Measurements from ENCODE around the gene NUAK1.

The NUAK1 gene

GRCh38 chr12:106123551-106124081 is 15.1 kb downstream of the NUAK1 start:
- FAIRE-seq = no peak
- TF ChIP-seq CTCF (IDR thresholded peaks at IDR 0.05; ENCODE audit: insufficient read depth, missing control alignments) = no peak
- no peak for DNase-seq (ENCODE audit: insufficient read length, low spot score)

DNA sequence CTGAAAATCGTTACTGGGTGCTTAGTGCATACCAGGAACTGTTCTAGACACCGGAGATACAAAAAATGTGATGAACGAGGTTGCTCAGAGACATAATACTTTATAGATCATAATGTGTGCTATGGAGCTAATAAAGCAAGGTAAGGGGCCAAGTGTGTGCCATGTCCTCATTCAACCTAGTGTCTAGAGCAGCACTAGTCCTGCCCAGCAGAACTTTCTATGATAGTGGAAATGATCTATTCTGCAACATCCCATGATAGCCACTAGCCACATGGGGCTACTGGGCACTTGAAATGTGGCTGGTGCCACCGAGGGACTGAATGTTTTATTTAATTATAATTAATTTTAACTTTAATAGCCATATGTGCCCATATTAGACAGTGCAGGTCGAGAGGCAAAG is 15.6 kb downstream of the NUAK1 start:
- TF ChIP-seq CTCF (IDR thresholded peaks at IDR 0.05; ENCODE audit: insufficient read depth, missing control alignments) = no peak
- DNase-seq (ENCODE audit: insufficient read length, low spot score) = no peak
- no peak for FAIRE-seq

DNA sequence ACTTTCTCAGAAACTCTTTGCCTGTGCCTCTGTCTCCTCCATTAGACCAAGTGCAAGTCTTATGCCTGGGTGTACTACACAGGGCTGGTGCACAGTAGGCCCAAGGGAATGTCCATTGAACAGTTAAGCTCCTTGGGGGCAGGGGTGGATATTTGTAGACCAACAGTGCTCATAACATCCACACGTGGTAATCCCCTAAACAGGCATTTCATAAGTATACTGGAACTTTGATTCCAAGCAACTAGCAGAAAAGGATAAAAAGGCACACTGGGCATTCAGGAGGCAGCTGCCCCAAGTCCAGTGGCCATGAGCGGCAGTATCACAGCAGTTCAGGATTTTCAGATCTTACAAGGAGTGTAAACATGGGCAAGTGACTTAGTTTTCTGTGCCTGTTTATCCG is 16.8 kb downstream of the NUAK1 start:
- FAIRE-seq = no peak
- no peak for TF ChIP-seq CTCF (IDR thresholded peaks at IDR 0.05; ENCODE audit: insufficient read depth, missing control alignments)
- DNase-seq (ENCODE audit: insufficient read length, low spot score) = no peak

DNA sequence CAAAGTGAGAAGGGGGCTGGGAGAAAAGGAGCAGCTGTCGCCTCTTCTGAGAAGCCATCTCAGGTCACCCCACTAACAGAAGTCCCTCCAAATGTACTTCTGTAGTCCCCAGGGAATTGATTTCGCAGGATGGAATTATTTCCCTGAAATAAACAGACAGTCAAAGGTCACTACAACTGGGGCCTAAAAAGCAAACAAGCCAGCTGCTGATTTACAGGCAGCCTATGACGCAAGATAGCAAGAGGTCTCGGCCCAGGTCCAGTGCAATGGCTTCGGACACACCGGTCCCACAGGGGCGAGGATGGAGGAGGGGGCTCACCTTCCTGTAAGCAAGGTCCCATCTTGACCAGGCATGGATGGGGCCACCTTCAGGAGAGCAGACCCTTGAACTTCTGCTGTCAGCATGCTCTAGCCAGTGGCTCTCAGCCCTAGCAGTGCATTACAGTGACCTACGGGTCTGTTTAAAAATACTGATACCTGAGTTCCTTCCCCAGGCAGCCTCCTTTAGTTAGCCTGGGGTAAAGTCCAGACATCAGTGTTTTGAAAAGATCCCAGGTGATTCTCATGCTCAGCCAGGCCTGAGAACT is 18.1 kb downstream of the NUAK1 start:
- no peak for DNase-seq (ENCODE audit: insufficient read length, low spot score)
- no peak for FAIRE-seq

GRCh38 chr12:106119301-106119700 is 19.5 kb downstream of the NUAK1 start:
- no peak for TF ChIP-seq CTCF (IDR thresholded peaks at IDR 0.05; ENCODE audit: insufficient read depth, missing control alignments)
- no peak for FAIRE-seq
- no peak for DNase-seq (ENCODE audit: insufficient read length, low spot score)

More for the DNA sequence above, 18.1 kb downstream of the NUAK1 start:
- TF ChIP-seq CTCF (IDR thresholded peaks at IDR 0.05; ENCODE audit: insufficient read depth, missing control alignments) = no peak

GRCh38 chr12:106118381-106119130 is 20.2 kb downstream of the NUAK1 start:
- FAIRE-seq (no peak), DNase-seq (ENCODE audit: insufficient read length, low spot score) (no peak)
- TF ChIP-seq CTCF (IDR thresholded peaks at IDR 0.05; ENCODE audit: insufficient read depth, missing control alignments) = no peak

- FAIRE-seq (no peak), DNase-seq (ENCODE audit: insufficient read length, low spot score) (no peak)
- TF ChIP-seq CTCF (IDR thresholded peaks at IDR 0.05; ENCODE audit: insufficient read depth, missing control alignments) = no peak
These were observed 23.3 kb downstream of the NUAK1 start for GRCh38 chr12:106115440-106115839.
